BJ (cell line): ENCODE measurements around the gene ADGRV1. TPM values are rescaled to one million over a fixed set of nuclear protein-coding genes. Genes with fewer than 3 reads are reported as not detected.

Experiments
- CTCF ChIA-PET: fragments of 350-600 bp; formaldehyde crosslinking; extraction: SDS; loops from one replicate; lab custom pipeline; 2021; ENCODE audit warnings: antibody characterized with exemption, inconsistent platforms; lab: Yijun Ruan, JAX
- POLR2A ChIA-PET: fragments of 300-600 bp; sonication (Branson Sonifier 250); formaldehyde crosslinking; extraction: SDS; loops from one replicate; lab custom pipeline; 2021; ENCODE audit warnings: antibody characterized with exemption; lab: Charles Lee
- DNase-seq: peaks from one replicate; pipeline ENCODE4 v3.0.0-alpha.2; 2011; ENCODE audit warnings: low read depth
- H3K27me3 ChIP-seq: 2 replicates; pipeline ENCODE4 v1.6.0; 2011; ENCODE audit warnings: low read length; ENCODE audit not compliant: control insufficient read depth, insufficient read depth
- H3K36me3 ChIP-seq: 2 replicates; pipeline ENCODE4 v1.5.1; 2011; ENCODE audit warnings: low read length; ENCODE audit not compliant: control insufficient read depth, insufficient read depth
- H3K4me3 ChIP-seq: 2 replicates; pipeline ENCODE4 v1.5.1; 2011; ENCODE audit warnings: low read depth, mild to moderate bottlenecking, control low read depth, low read length
- polyA plus RNA-seq: library from polyadenylated mRNA; depleted of rRNA; stranded (reverse); fragments of >200 nt; gene quantifications from 2 replicates; pipeline ENCODE4 v1.2.3, GENCODE V29; 2011
- TF ChIP-seq, protein P1 (sequence below): IDR thresholded peaks from 2 replicates; pipeline ENCODE4 v1.5.1; 2011; ENCODE audit warnings: low read depth, mild to moderate bottlenecking, control low read depth, inconsistent platforms, low read length, moderate library complexity; ENCODE audit not compliant: insufficient read depth

ADGRV1 gene
- polyA plus RNA-seq, 1 experiment = 0.15 TPM

- no peaks in the 10 kb centered on the region for H3K27me3 ChIP-seq
- no peak overlapping the region for H3K4me3 ChIP-seq
- CTCF ChIA-PET = interaction anchor here (0.6 to 1.6 kb wide), 9 partner anchors 10 to 713 kb away, joined by 3 to 8 read pairs (median 3); no protein-coding TSS in a partner anchor
- TF ChIP-seq, protein P1, sequence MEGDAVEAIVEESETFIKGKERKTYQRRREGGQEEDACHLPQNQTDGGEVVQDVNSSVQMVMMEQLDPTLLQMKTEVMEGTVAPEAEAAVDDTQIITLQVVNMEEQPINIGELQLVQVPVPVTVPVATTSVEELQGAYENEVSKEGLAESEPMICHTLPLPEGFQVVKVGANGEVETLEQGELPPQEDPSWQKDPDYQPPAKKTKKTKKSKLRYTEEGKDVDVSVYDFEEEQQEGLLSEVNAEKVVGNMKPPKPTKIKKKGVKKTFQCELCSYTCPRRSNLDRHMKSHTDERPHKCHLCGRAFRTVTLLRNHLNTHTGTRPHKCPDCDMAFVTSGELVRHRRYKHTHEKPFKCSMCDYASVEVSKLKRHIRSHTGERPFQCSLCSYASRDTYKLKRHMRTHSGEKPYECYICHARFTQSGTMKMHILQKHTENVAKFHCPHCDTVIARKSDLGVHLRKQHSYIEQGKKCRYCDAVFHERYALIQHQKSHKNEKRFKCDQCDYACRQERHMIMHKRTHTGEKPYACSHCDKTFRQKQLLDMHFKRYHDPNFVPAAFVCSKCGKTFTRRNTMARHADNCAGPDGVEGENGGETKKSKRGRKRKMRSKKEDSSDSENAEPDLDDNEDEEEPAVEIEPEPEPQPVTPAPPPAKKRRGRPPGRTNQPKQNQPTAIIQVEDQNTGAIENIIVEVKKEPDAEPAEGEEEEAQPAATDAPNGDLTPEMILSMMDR = peak; percentile 79
- H3K36me3 ChIP-seq = no peaks in the 10 kb centered on the region
- POLR2A ChIA-PET = no interaction called here
- DNase-seq = no peak
Measured at GRCh38 chr5:90802474-90803317, 244.1 kb downstream of the ADGRV1 start.

DNA sequence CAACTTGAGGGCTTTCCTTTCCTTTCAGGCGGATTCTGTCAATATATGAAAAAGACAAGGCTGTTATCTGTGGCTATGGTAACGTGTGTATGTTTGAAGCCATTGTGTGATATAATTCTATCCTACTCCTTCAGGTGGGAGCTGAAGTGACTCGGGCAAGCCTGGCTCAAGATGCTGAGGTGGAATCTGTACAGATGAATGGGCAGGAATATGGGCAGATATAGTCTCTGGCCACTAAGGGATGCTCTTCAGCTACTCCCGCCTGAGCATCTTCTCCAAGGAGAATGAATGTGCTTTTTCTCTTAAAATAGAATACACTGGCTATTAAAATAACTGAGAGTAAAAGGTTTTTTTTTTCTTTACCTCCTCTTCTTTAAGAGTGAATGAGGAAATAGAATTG lies 244.8 kb downstream of the ADGRV1 start:
- Histone ChIP-seq H3K4me3 (no peak overlapping the region), H3K27me3 (no peaks in the 10 kb centered on the region), H3K36me3 (no peaks in the 10 kb centered on the region)
- no peak for DNase-seq
- ChIA-PET POLR2A (no interaction called here), CTCF (interaction anchor here (0.5 to 1.7 kb wide), 11 partner anchors 8 to 617 kb away, joined by 3 to 8 read pairs (median 4); no protein-coding TSS in a partner anchor)
- TF ChIP-seq, protein P1 = no peak

GRCh38 chr5:90803876-90804275 lies 245.3 kb downstream of the ADGRV1 start:
- ChIA-PET POLR2A (no interaction called here), CTCF (interaction anchor here (0.5 to 1.8 kb wide), 7 partner anchors 8 to 616 kb away, joined by 3 to 7 read pairs (median 4); no protein-coding TSS in a partner anchor)
- TF ChIP-seq, protein P1 = no peak
- no peaks in the 10 kb centered on the region for H3K27me3 ChIP-seq
- no peak overlapping the region for H3K4me3 ChIP-seq
- no peaks in the 10 kb centered on the region for H3K36me3 ChIP-seq
- DNase-seq = no peak

DNA sequence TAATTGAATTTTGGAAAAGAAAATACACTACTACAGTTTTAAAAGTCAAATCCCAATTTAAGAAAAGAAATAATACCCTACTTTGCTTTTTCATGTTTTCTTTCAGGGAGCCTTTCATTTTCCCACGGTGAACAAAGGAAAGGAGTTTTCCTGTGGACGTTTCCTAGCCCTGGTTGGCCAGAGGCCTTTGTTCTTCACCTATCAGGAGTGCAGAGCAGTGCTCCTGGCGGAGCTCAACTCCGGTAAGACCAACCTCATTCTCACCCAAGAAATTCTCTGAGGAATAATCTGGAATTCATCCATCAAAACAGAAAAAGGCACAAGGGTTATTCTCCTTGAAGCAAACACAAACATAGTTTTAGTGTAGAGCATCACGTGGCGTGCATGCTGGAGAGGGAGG lies 248.9 kb downstream of the ADGRV1 start:
- CTCF ChIA-PET = no interaction called here
- TF ChIP-seq, protein P1 = no peak

DNA sequence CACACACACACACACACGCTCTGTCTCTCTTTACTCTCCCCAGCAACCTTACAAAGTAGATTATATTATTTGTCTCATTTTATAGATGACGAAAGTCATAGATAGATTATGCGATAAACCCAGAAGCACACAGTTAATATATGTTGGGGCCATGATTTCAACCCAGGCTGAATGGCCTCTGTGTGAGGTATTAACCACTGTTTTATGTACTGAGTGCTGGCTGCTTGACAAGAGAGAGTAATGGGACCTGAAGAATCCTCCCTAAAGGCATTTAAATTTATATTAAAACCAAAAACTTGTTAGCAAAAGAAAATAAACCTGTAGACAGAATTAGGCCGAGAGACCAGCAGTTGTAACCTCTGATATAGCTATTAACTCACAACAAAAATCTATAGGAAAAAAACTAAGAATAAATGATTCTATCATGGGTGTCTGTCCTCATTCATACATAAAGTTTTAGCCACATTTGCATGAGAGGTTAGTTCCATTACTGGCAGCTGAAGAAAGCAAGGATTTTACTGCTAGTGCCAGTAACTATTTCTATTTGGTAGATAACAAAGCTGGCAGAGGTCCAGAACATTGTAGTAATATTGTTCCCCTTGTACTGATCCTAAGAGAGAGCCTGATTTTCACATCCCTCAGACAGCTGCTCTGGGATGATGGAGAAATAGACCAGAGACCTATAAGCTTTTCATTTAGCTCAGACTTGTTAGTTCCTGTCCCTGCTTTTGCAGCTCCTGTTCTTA lies 250.9 kb downstream of the ADGRV1 start:
- ChIA-PET CTCF (interaction anchor here (0.6 to 1.9 kb wide), 3 partner anchors 21 to 610 kb away, joined by 3 to 4 read pairs (median 3); no protein-coding TSS in a partner anchor), POLR2A (no interaction called here)
- TF ChIP-seq, protein P1 = no peak
- Histone ChIP-seq H3K27me3 (no peaks in the 10 kb centered on the region), H3K4me3 (no peak overlapping the region), H3K36me3 (no peaks in the 10 kb centered on the region)
- DNase-seq = no peak

More for the DNA sequence above, 248.9 kb downstream of the ADGRV1 start:
- no peaks in the 10 kb centered on the region for H3K27me3 ChIP-seq
- H3K4me3 ChIP-seq = no peak overlapping the region
- POLR2A ChIA-PET = no interaction called here
- no peak for DNase-seq
- H3K36me3 ChIP-seq = no peaks in the 10 kb centered on the region
